NCI-H2196 (cell line): ENCODE data around the gene VTI1A.

Experiments used
- DNase-seq: peaks from one replicate; lab custom pipeline; 2025; ENCODE audit not compliant: unreplicated experiment; lab: John Stamatoyannopoulos, UW

The VTI1A gene

GRCh38 chr10:112503643-112504042 lies 56.6 kb downstream of the VTI1A start:
- DNase-seq = no peak

GRCh38 chr10:112507046-112507445 lies 60.0 kb downstream of the VTI1A start:
- DNase-seq = no peak

GRCh38 chr10:112507988-112508387 lies 61.0 kb downstream of the VTI1A start:
- DNase-seq = no peak

- no peak for DNase-seq
These were observed 62.7 kb downstream of the VTI1A start for GRCh38 chr10:112509558-112510291.

GRCh38 chr10:112510384-112510783 lies 63.4 kb downstream of the VTI1A start:
- DNase-seq = no peak

- no peak for DNase-seq
These were observed 65.3 kb downstream of the VTI1A start for GRCh38 chr10:112512294-112512693.

- no peak for DNase-seq
These were observed 68.1 kb downstream of the VTI1A start for GRCh38 chr10:112515126-112515525.

- no peak for DNase-seq
These were observed 68.8 kb downstream of the VTI1A start for GRCh38 chr10:112515852-112516251.

GRCh38 chr10:112517451-112517862 lies 70.4 kb downstream of the VTI1A start:
- DNase-seq = no peak

GRCh38 chr10:112519133-112519761 lies 72.2 kb downstream of the VTI1A start:
- DNase-seq = no peak

GRCh38 chr10:112520914-112521313 lies 73.9 kb downstream of the VTI1A start:
- DNase-seq = no peak

- DNase-seq = no peak
These were observed 77.6 kb downstream of the VTI1A start for GRCh38 chr10:112524641-112525040.

- no peak for DNase-seq
These were observed 78.2 kb downstream of the VTI1A start for GRCh38 chr10:112525200-112525599.

GRCh38 chr10:112526139-112526538 lies 79.1 kb downstream of the VTI1A start:
- no peak for DNase-seq

- DNase-seq = no peak
These were observed 79.9 kb downstream of the VTI1A start for GRCh38 chr10:112526906-112527305.

GRCh38 chr10:112528235-112528634 lies 81.2 kb downstream of the VTI1A start:
- no peak for DNase-seq

GRCh38 chr10:112531421-112531820 lies 84.4 kb downstream of the VTI1A start:
- DNase-seq = no peak

- DNase-seq = no peak
These were observed 85.2 kb downstream of the VTI1A start for GRCh38 chr10:112532189-112532588.

- DNase-seq = no peak
These were observed 85.9 kb downstream of the VTI1A start for GRCh38 chr10:112532956-112533355.

GRCh38 chr10:112533916-112534315 lies 86.9 kb downstream of the VTI1A start:
- DNase-seq = no peak

GRCh38 chr10:112535531-112535951 lies 88.5 kb downstream of the VTI1A start:
- no peak for DNase-seq

GRCh38 chr10:112536663-112537062 lies 89.6 kb downstream of the VTI1A start:
- no peak for DNase-seq

- no peak for DNase-seq
These were observed 91.2 kb downstream of the VTI1A start for GRCh38 chr10:112538168-112538567.
